Measurements from ENCODE around the gene POLK. TPM values are rescaled to one million over a fixed set of nuclear protein-coding genes. Genes with fewer than 3 reads are reported as not detected.
"Not testable (repeated sequence)": the region's sequence is repeated elsewhere in the genome, so short reads cannot be mapped to it uniquely, and the experiment has no call there.

POLK gene
- polyA plus RNA-seq, 1 of the 3 experiments (the other 2 are of a cell fraction), result 5.5 TPM

GRCh38 chr5:75533716-75534115 is 22.0 kb downstream of the POLK start:
- not testable (repeated sequence) for H3K27ac ChIP-seq (ENCODE audit: low read depth in 2 of 2, low read length in 1 of 2); DNase-seq

GRCh38 chr5:75534734-75535133 is 23.0 kb downstream of the POLK start:
- no peak for DNase-seq
- H3F3A ChIP-seq (replicated peaks; ENCODE audit: insufficient read depth), result peaks cover 2% of the 10 kb centered on the region
- H3K9me2 ChIP-seq, result no peaks in the 10 kb centered on the region
- no peak overlapping the region for H3K27ac ChIP-seq (ENCODE audit: low read depth in 2 of 2, low read length in 1 of 2)
- no peak overlapping the region for H3K4me3 ChIP-seq (ENCODE audit: low read depth in 2 of 2, low read length in 1 of 2)
- peaks cover 0 to 8% of the 10 kb centered on the region in 2 experiments; a peak in 1 of 4 replicates for H3K4me1 ChIP-seq (ENCODE audit: control insufficient read depth in 1 of 2, insufficient read depth in 2 of 2, low read depth in 1 of 2, low read length in 1 of 2)
- no peaks in the 10 kb centered on the region for H4K20me1 ChIP-seq (ENCODE audit: insufficient read depth)
- CTCF ChIA-PET, result no interaction called here
- no peak overlapping the region for H3K4me2 ChIP-seq
- H2AFZ ChIP-seq (ENCODE audit: low read depth), result no peak overlapping the region
- peaks cover 87% of the 10 kb centered on the region for H3K79me2 ChIP-seq (ENCODE audit: insufficient read depth)
- H3K9ac ChIP-seq, result no peak overlapping the region
- POLR2A ChIA-PET, result no interaction called here
- H3K27me3 ChIP-seq (ENCODE audit: insufficient read depth), result no peaks in the 10 kb centered on the region
- peaks cover 0 to 35% of the 10 kb centered on the region in 2 experiments for H3K36me3 ChIP-seq (replicated peaks in 1 of 2; ENCODE audit: control insufficient read depth in 1 of 2, insufficient read depth in 2 of 2, low read length in 1 of 2)
- TF ChIP-seq CTCF (IDR thresholded peaks at IDR 0.05) (no peak), YY1 (IDR thresholded peaks at IDR 0.05; ENCODE audit: low read depth) (no peak), CHD2 (IDR thresholded peaks at IDR 0.05; ENCODE audit: low read length, partially characterized antibody) (no peak), RAD21 (IDR thresholded peaks at IDR 0.05; ENCODE audit: low read length) (no peak), EZH2phosphoT487 (IDR thresholded peaks at IDR 0.05; ENCODE audit: borderline replicate concordance, low read depth) (no peak)
- peaks cover 9% of the 10 kb centered on the region; the same call in 1 of the 2 replicates for H3K9me3 ChIP-seq
- 98% methylated on average over 2 of the region's 2 CpGs for WGBS (ENCODE audit: low lambda C conversion rate)

More at GRCh38 chr5:75533716-75534115, 22.0 kb downstream of the POLK start:
- H2AFZ ChIP-seq (ENCODE audit: low read depth); H3F3A ChIP-seq (replicated peaks; ENCODE audit: insufficient read depth); H3K27me3 ChIP-seq (ENCODE audit: insufficient read depth); H3K9me2 ChIP-seq; CTCF ChIA-PET; H3K4me1 ChIP-seq (ENCODE audit: control insufficient read depth in 1 of 2, insufficient read depth in 2 of 2, low read depth in 1 of 2, low read length in 1 of 2); POLR2A ChIA-PET; H3K9me3 ChIP-seq; H3K4me2 ChIP-seq; H3K9ac ChIP-seq; H4K20me1 ChIP-seq (ENCODE audit: insufficient read depth); H3K4me3 ChIP-seq (ENCODE audit: low read depth in 2 of 2, low read length in 1 of 2): not testable (repeated sequence)
- Histone ChIP-seq H3K36me3 (replicated peaks in 1 of 2; ENCODE audit: control insufficient read depth in 1 of 2, insufficient read depth in 2 of 2, low read length in 1 of 2) (peaks cover 0 to 35% of the 10 kb centered on the region in 2 experiments), H3K79me2 (ENCODE audit: insufficient read depth) (peaks cover 86% of the 10 kb centered on the region)
- WGBS (ENCODE audit: low lambda C conversion rate), result 100% methylated on average over 1 of the region's 1 CpG

GRCh38 chr5:75536147-75536546 is 24.5 kb downstream of the POLK start:
- ChIA-PET POLR2A (no interaction called here), CTCF (no interaction called here)
- H3K27ac ChIP-seq (ENCODE audit: low read depth in 2 of 2, low read length in 1 of 2), result no peak overlapping the region; a peak in 1 of 4 replicates
- peaks cover 89% of the 10 kb centered on the region for H3K79me2 ChIP-seq (ENCODE audit: insufficient read depth)
- H3K4me3 ChIP-seq (ENCODE audit: low read depth in 2 of 2, low read length in 1 of 2), result no peak overlapping the region
- H3K4me1 ChIP-seq (ENCODE audit: control insufficient read depth in 1 of 2, insufficient read depth in 2 of 2, low read depth in 1 of 2, low read length in 1 of 2), result peaks cover 0 to 8% of the 10 kb centered on the region in 2 experiments; a peak in 1 of 4 replicates
- H4K20me1 ChIP-seq (ENCODE audit: insufficient read depth), result no peaks in the 10 kb centered on the region
- WGBS (ENCODE audit: low lambda C conversion rate), result 100% methylated on average over 2 of the region's 3 CpGs
- H3K9ac ChIP-seq, result no peak overlapping the region
- H3K27me3 ChIP-seq (ENCODE audit: insufficient read depth), result no peaks in the 10 kb centered on the region
- TF ChIP-seq MEF2A (IDR thresholded peaks at IDR 0.05; ENCODE audit: borderline replicate concordance, low read depth) (no peak), CHD2 (IDR thresholded peaks at IDR 0.05; ENCODE audit: low read length, partially characterized antibody) (no peak), REST (IDR thresholded peaks at IDR 0.05; ENCODE audit: low read depth, low read length) (no peak), ZBTB33 (IDR thresholded peaks at IDR 0.05; ENCODE audit: borderline replicate concordance, low read depth) (no peak)
- H2AFZ ChIP-seq (ENCODE audit: low read depth), result no peak overlapping the region
- H3K9me3 ChIP-seq, result peaks cover 9% of the 10 kb centered on the region; the same call in 1 of the 2 replicates
- H3K9me2 ChIP-seq, result no peaks in the 10 kb centered on the region
- H3K36me3 ChIP-seq (replicated peaks in 1 of 2; ENCODE audit: control insufficient read depth in 1 of 2, insufficient read depth in 2 of 2, low read length in 1 of 2), result peaks cover 0 to 38% of the 10 kb centered on the region in 2 experiments
- no peaks in the 10 kb centered on the region for H3F3A ChIP-seq (replicated peaks; ENCODE audit: insufficient read depth)
- H3K4me2 ChIP-seq, result no peak overlapping the region
- peak; percentile 3 for DNase-seq
